PFSK-1 (cell line): ENCODE data around the gene TUBD1.

Source experiments
- POLR2AphosphoS5 ChIP-seq: IDR thresholded peaks from 2 replicates; pipeline ENCODE4 v1.6.1; 2012; ENCODE audit warnings: low read depth, mild to moderate bottlenecking, control low read depth, low read length, moderate library complexity
- TAF1 ChIP-seq: IDR thresholded peaks from 2 replicates; pipeline ENCODE4 v1.6.1; 2012; ENCODE audit warnings: low read length, control low read depth, borderline replicate concordance; ENCODE audit not compliant: insufficient read depth

- TF ChIP-seq POLR2AphosphoS5 (0 out of 2 replicates have a peak, but pooled peaks have one; percentile 28), TAF1 (no peak)
Measured at GRCh38 chr17:59845595-59846393, 46.9 kb downstream of the TUBD1 start.
